ES-I3 (cell line): ENCODE data around the gene GALNTL6.
"Not testable (repeated sequence)": the region's sequence is repeated elsewhere in the genome, so short reads cannot be mapped to it uniquely, and the experiment has no call there.

Source experiments
- H3K36me3 ChIP-seq: 2 replicates; pipeline ENCODE4 v1.6.1; 2013; ENCODE audit warnings: mild to moderate bottlenecking, low read length, control low read depth, moderate library complexity; ENCODE audit not compliant: insufficient read depth
- H3K4me1 ChIP-seq: 2 replicates; pipeline ENCODE4 v1.6.1; 2013; ENCODE audit warnings: mild to moderate bottlenecking, control low read depth, low read length; ENCODE audit not compliant: insufficient read depth
- H3K9ac ChIP-seq: 2 replicates; pipeline ENCODE4 v1.6.1; 2013; ENCODE audit warnings: low read depth, mild to moderate bottlenecking, low read length, moderate library complexity
- H3K9me3 ChIP-seq: 2 replicates; pipeline ENCODE4 v1.6.1; 2013; ENCODE audit warnings: mild to moderate bottlenecking, low read length, moderate library complexity; ENCODE audit not compliant: control insufficient read depth, insufficient read depth

The GALNTL6 gene

GRCh38 chr4:172725581-172725980 is 912.4 kb downstream of the GALNTL6 start:
- Histone ChIP-seq H3K9ac (no peak overlapping the region), H3K9me3 (no peaks in the 10 kb centered on the region), H3K36me3 (no peaks in the 10 kb centered on the region), H3K4me1 (no peaks in the 10 kb centered on the region)

- H3K36me3 ChIP-seq, result no peaks in the 10 kb centered on the region
- H3K9ac ChIP-seq, result no peak overlapping the region
- no peaks in the 10 kb centered on the region for H3K9me3 ChIP-seq
- H3K4me1 ChIP-seq, result no peaks in the 10 kb centered on the region
Measured at GRCh38 chr4:172726001-172726423, 912.8 kb downstream of the GALNTL6 start.

- Histone ChIP-seq H3K36me3 (no peaks in the 10 kb centered on the region), H3K4me1 (no peaks in the 10 kb centered on the region), H3K9me3 (no peaks in the 10 kb centered on the region), H3K9ac (no peak overlapping the region)
Measured at GRCh38 chr4:172727631-172728030, 914.4 kb downstream of the GALNTL6 start.

- not testable (repeated sequence) for H3K4me1 ChIP-seq, H3K36me3 ChIP-seq, H3K9ac ChIP-seq, H3K9me3 ChIP-seq
Measured at GRCh38 chr4:172733645-172734044, 920.4 kb downstream of the GALNTL6 start.

GRCh38 chr4:172734555-172734954 is 921.4 kb downstream of the GALNTL6 start:
- no peaks in the 10 kb centered on the region for H3K36me3 ChIP-seq
- H3K9ac ChIP-seq, result no peak overlapping the region
- no peaks in the 10 kb centered on the region for H3K4me1 ChIP-seq
- H3K9me3 ChIP-seq, result peaks cover 9% of the 10 kb centered on the region; the same call in 1 of the 2 replicates

- Histone ChIP-seq H3K9ac (no peak overlapping the region), H3K4me1 (no peaks in the 10 kb centered on the region), H3K9me3 (peaks cover 9% of the 10 kb centered on the region; the same call in 1 of the 2 replicates), H3K36me3 (no peaks in the 10 kb centered on the region)
Measured at GRCh38 chr4:172736046-172736445, 922.8 kb downstream of the GALNTL6 start.

- H3K9ac ChIP-seq, result no peak overlapping the region
- no peaks in the 10 kb centered on the region for H3K9me3 ChIP-seq
- no peaks in the 10 kb centered on the region for H3K4me1 ChIP-seq
Measured at GRCh38 chr4:172740434-172740833, 927.2 kb downstream of the GALNTL6 start.

GRCh38 chr4:172750910-172751309 is 937.7 kb downstream of the GALNTL6 start:
- Histone ChIP-seq H3K9ac (no peak overlapping the region), H3K4me1 (0 out of 2 replicates have a peak, but pooled peaks cover 4% of the 10 kb centered on the region), H3K9me3 (no peaks in the 10 kb centered on the region), H3K36me3 (no peaks in the 10 kb centered on the region)

More at GRCh38 chr4:172740434-172740833, 927.2 kb downstream of the GALNTL6 start:
- H3K36me3 ChIP-seq, result no peaks in the 10 kb centered on the region

- H3K9ac ChIP-seq, result no peak overlapping the region
Measured at GRCh38 chr4:172751550-172751949, 938.3 kb downstream of the GALNTL6 start.

GRCh38 chr4:172758586-172759340 is 945.6 kb downstream of the GALNTL6 start:
- Histone ChIP-seq H3K9ac (no peak overlapping the region), H3K9me3 (no peaks in the 10 kb centered on the region), H3K4me1 (no peaks in the 10 kb centered on the region), H3K36me3 (no peaks in the 10 kb centered on the region)

More at GRCh38 chr4:172751550-172751949, 938.3 kb downstream of the GALNTL6 start:
- no peaks in the 10 kb centered on the region for H3K9me3 ChIP-seq
- 0 out of 2 replicates have a peak, but pooled peaks cover 4% of the 10 kb centered on the region for H3K4me1 ChIP-seq
- no peaks in the 10 kb centered on the region for H3K36me3 ChIP-seq

- no peaks in the 10 kb centered on the region for H3K4me1 ChIP-seq
- no peak overlapping the region for H3K9ac ChIP-seq
- no peaks in the 10 kb centered on the region for H3K36me3 ChIP-seq
- H3K9me3 ChIP-seq, result no peaks in the 10 kb centered on the region
Measured at GRCh38 chr4:172760512-172760911, 947.3 kb downstream of the GALNTL6 start.

GRCh38 chr4:172762895-172763294 is 949.7 kb downstream of the GALNTL6 start:
- no peaks in the 10 kb centered on the region for H3K9me3 ChIP-seq
- H3K9ac ChIP-seq, result no peak overlapping the region
- no peaks in the 10 kb centered on the region for H3K4me1 ChIP-seq
- no peaks in the 10 kb centered on the region for H3K36me3 ChIP-seq

GRCh38 chr4:172770787-172771186 is 957.6 kb downstream of the GALNTL6 start:
- H3K4me1 ChIP-seq, result no peaks in the 10 kb centered on the region
- no peak overlapping the region for H3K9ac ChIP-seq
- H3K36me3 ChIP-seq, result no peaks in the 10 kb centered on the region
- H3K9me3 ChIP-seq, result no peaks in the 10 kb centered on the region; the same call in 1 of the 2 replicates

GRCh38 chr4:172772781-172773180 is 959.6 kb downstream of the GALNTL6 start:
- no peaks in the 10 kb centered on the region for H3K36me3 ChIP-seq
- H3K9me3 ChIP-seq, result no peaks in the 10 kb centered on the region; the same call in 1 of the 2 replicates
- no peak overlapping the region for H3K9ac ChIP-seq
- H3K4me1 ChIP-seq, result no peaks in the 10 kb centered on the region

- Histone ChIP-seq H3K4me1 (no peaks in the 10 kb centered on the region), H3K9ac (no peak overlapping the region)
Measured at GRCh38 chr4:172776203-172776861, 963.1 kb downstream of the GALNTL6 start.

More at GRCh38 chr4:172776203-172776861, 963.1 kb downstream of the GALNTL6 start:
- Histone ChIP-seq H3K9me3 (no peaks in the 10 kb centered on the region; the same call in 1 of the 2 replicates), H3K36me3 (no peaks in the 10 kb centered on the region)
